Measurements from ENCODE around the gene REXO1. TPM values are rescaled to one million over a fixed set of nuclear protein-coding genes. Genes with fewer than 3 reads are reported as not detected.
A peak's percentile ranks its signal among the peaks of the same experiment; 100 is the strongest.
"Not testable (repeated sequence)": the region's sequence is repeated elsewhere in the genome, so short reads cannot be mapped to it uniquely, and the experiment has no call there.

REXO1 gene
- total RNA-seq, 1 donor, result 9.0 TPM

DNA sequence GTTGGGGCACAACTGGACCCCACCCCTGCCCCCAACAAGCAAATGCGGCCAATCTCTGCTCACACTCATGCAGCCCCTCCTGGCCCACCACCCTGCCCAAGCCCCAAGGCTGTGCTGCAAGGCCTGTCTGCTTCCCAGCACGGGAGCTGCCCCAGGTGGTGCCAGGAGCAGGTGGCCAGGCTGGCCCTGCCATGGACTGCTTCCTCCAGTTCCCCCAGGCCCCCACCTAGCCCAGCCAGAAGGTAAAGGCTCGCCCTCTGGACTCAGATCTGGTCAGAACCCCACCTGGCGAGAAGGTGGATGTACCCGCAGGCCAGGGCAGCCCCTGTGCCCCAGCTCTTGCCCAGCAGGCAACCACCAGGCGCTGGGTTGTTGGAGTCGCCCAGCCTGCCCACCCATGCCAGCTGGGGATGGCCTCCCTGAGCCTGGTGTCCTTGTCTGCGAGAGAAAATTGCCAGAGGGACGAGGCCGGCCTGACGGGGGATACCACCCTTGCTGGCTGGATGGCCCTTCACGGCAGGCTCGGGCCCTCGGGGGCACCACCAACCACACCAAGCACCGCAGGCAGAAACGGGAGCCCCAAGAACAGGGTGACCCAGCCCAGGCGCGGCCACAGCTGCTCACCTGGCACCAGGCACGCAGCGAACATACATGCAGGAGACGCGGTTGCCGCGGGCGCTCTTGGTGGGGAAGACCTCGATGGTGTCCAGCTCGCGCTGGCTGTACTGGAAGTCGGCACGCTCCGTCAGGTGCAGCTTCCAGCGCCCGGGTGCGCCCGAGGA is 32.5 kb upstream of the REXO1 start:
- DNase-seq (ENCODE audit: low read depth), result no peak
- TF ChIP-seq, protein P1, sequence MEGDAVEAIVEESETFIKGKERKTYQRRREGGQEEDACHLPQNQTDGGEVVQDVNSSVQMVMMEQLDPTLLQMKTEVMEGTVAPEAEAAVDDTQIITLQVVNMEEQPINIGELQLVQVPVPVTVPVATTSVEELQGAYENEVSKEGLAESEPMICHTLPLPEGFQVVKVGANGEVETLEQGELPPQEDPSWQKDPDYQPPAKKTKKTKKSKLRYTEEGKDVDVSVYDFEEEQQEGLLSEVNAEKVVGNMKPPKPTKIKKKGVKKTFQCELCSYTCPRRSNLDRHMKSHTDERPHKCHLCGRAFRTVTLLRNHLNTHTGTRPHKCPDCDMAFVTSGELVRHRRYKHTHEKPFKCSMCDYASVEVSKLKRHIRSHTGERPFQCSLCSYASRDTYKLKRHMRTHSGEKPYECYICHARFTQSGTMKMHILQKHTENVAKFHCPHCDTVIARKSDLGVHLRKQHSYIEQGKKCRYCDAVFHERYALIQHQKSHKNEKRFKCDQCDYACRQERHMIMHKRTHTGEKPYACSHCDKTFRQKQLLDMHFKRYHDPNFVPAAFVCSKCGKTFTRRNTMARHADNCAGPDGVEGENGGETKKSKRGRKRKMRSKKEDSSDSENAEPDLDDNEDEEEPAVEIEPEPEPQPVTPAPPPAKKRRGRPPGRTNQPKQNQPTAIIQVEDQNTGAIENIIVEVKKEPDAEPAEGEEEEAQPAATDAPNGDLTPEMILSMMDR (IDR thresholded peaks at IDR 0.05; ENCODE audit: insufficient read depth, low read length), result no peak
- no peak overlapping the region for H3K4me3 ChIP-seq (ENCODE audit: low read depth, low read length)

DNA sequence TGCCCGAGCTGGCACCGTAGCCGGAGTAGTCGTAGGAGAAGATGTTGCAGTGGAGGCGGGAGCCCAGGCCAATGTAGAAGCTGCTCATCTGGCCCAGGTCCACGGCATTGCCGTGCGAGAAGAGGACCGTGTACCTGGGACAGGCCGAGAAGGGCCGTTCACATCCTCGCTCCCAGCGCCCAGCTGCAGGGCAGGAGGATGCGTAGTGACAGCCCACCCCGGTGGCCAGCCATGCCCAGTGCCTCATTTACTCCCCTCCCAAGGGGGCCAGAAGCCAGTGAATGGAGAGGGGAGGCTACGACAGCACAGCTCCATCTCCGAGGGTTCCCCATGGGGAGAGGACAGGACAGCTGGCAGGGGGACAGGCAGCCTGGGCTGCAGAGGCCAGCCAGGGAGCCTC is 31.7 kb upstream of the REXO1 start:
- DNase-seq (ENCODE audit: low read depth); H3K4me3 ChIP-seq (ENCODE audit: low read depth, low read length): not testable (repeated sequence)

DNA sequence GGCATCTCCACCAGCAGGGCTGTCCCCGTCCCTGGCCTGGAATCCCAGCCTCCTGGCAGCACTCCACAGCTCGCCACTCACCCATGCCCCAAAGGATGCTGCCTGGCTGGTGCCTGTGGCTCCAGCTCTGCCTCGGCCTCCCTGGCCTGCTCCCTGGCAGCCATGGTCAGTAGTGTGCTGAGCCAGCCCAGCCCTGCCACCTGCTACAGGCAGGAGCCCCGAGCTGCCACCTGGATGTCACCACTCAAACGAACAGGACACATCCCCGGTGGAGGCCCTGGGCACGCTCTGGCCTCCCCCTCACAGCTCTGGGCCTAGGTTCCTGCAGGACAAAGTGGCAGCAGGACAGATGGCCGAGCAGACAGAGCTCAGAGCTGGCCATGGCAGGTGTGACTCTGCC is 30.3 kb upstream of the REXO1 start:
- H3K4me3 ChIP-seq (ENCODE audit: low read depth, low read length); DNase-seq (ENCODE audit: low read depth): not testable (repeated sequence)

DNA sequence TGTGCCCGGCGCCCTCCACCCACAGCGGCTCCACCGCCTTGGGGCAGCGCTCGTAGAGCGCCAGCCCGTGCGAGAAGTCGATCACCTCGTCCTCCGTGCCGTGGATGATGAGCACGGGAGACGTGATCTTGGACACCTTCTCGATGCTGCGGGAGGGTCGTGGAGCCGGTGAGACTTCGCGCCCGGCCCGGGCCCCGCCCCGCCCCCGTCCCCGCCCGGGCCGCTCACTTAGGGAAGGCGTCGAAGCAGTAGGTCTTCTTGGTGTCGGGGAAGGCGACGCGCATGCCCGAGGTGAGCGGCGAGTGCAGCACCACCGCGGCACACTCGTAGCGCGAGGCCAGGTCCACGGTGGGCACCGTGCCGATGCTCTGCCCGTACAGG is 29.0 kb upstream of the REXO1 start:
- DNase-seq (ENCODE audit: low read depth); H3K4me3 ChIP-seq (ENCODE audit: low read depth, low read length): not testable (repeated sequence)

DNA sequence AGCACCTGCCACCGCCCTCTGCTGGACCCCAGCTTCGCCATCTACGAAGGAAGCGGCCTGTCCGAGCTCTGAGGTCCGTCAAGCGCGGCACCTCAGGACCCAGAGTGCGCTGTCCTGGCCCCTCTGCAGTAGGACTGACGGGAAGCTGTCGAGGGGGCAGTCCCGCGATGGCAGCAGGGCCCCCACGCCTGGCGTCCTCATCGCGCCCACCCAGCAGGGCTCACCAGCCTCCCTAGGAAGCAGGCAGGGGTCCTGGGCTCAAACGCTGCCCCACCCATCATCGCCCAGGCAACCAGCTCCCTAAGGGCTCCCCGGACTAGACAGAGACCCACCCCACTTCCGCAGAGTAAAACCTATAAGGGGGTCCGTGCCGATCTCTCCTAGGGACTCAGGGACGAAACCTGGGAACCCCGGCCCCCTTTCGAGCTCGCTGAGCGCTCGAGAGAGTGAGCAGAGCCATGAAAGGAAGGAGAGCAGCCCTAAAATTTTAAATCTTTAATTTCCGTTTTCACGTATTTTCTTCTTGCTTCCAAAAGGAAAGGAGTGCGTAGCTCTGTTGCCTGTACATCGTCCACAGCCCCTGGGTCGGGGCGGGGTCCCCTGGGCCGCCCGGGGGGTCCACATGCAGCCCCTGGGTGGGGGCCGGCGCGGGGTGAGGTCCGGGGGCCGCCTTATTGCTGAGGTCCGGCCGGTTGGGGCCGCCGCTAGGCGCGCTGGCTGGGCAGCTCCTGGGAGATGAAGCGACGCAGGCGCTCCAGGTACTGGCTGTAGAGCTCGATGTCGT is 28.4 kb upstream of the REXO1 start:
- not testable (repeated sequence) for DNase-seq (ENCODE audit: low read depth)
- peak overlapping the region; percentile 99 for H3K4me3 ChIP-seq (ENCODE audit: low read depth, low read length)

DNA sequence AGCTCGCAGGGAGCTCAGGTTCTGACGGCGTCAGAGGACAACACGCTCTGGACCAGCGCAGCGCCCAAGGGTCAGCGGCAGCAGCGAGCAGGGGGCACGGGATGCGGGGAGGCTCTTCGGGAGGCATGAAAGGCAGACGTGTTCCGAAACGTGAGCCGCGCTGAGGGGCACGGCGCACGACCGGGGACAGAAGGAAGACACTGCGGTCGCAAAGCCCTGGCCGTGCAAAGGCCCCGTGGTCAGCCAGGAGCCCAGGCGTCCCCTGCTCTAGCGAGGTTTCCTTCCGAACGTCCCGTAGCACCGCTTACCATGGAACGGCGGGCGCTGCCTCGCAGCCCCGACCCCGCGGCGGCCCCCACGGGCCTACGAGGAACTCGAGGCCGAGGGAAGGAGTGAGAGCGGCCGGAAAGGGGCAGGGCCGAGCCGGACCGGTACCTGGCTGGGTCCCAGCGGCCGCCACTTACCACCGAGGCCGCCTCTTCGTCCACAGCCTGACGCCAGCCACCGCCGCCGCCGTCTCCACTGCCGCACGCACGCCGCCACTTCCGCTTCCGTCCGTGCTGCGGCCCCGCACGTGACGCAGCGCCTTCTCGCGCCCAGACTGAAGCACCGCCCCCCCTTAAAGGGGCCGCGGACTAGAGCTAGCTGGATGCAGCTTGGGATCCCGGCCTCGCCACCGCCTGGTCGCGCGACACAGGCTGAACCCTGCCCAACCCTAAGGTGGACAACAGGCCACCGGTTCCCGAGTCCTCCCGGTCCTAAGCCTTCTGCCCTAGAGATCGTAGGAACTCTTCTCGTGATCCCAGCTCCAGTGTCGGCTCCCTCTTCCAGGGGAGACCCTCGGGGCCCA is 27.6 kb upstream of the REXO1 start:
- TF ChIP-seq, protein P1 (IDR thresholded peaks at IDR 0.05; ENCODE audit: insufficient read depth, low read length), result no peak
- DNase-seq (ENCODE audit: low read depth), result peak; percentile 80
- peak overlapping the region; percentile 99 for H3K4me3 ChIP-seq (ENCODE audit: low read depth, low read length)

DNA sequence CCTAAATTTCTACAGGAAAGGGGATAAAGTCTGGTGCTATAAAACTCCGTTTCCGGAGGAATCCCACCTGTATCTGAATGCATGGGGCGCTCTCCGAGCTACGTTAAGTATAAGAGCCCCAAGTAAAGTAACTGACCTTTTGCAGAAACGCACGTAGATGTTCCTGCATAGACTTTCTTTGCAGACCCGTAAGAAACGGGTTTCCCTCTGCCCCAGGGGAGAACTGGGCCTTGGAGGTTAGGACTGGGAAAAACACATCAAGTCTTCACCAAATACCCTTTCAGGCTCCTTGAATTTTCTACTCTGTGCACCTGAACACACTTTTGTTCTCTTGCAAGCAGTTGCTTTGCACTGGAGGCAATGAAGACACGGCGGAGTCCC is 27.0 kb upstream of the REXO1 start:
- H3K4me3 ChIP-seq (ENCODE audit: low read depth, low read length), result peak overlapping the region; percentile 99
- not testable (repeated sequence) for DNase-seq (ENCODE audit: low read depth)

DNA sequence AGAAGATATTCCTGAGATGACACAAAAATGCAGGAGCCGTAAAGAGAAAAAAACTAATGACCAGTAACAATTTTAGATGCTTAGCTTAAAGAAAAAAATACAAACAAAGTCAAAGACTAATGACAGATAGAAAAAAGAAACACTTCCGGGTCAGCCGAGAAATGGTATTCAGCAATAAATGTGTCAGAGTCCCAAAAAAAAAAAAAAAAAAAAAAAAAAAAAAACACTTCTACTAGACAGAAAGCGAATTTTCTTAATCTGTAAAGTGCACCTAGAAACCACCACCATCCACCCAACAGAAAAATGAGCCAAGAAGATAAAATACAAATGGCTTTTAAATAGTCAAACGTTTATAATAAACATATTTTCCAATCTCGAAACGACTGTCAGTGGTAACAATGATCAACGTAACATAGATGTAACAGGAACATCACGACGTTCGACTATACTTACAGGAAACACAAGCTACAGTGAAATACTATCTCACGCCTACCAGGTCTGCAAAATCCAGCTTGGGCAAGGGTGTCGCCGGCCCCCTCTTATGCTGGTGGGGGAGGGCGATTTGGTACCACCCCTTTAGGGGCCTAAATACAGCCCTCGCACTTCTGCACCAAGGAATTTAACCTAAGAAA is 26.4 kb upstream of the REXO1 start:
- peak overlapping the region; percentile 99 for H3K4me3 ChIP-seq (ENCODE audit: low read depth, low read length)
- TF ChIP-seq, protein P1 (IDR thresholded peaks at IDR 0.05; ENCODE audit: insufficient read depth, low read length), result no peak
- DNase-seq (ENCODE audit: low read depth), result peak; percentile 53
